GM19099 (cell line): ENCODE data around the gene GDI1.

Experiments used
- POLR2A ChIP-seq: IDR thresholded peaks from 3 replicates; pipeline ENCODE4 v1.6.1; 2011; ENCODE audit warnings: low read depth; ENCODE audit not compliant: insufficient read length; ENCODE audit errors: extremely low read depth

GDI1 gene

DNA sequence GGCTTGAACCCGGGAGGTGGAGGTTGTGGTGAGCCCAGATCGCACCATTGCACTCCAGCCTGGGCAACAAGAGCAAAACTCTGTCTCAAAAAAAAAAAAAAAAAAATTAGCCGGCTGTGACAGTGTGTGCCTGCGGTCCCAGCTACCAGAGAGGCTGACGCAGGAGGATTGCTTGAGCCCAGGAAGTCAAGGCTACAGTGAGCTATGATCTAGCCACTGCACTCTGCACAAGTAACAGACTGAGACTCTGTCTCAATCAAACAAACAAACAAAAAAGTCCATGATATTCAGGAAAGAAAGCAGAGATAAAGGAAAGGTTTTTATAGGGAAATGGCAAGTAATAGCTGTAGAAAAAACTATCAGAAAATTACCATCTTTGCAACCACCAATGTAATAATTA, 44.2 kb downstream of the GDI1 start:
- no peak for TF ChIP-seq POLR2A

DNA sequence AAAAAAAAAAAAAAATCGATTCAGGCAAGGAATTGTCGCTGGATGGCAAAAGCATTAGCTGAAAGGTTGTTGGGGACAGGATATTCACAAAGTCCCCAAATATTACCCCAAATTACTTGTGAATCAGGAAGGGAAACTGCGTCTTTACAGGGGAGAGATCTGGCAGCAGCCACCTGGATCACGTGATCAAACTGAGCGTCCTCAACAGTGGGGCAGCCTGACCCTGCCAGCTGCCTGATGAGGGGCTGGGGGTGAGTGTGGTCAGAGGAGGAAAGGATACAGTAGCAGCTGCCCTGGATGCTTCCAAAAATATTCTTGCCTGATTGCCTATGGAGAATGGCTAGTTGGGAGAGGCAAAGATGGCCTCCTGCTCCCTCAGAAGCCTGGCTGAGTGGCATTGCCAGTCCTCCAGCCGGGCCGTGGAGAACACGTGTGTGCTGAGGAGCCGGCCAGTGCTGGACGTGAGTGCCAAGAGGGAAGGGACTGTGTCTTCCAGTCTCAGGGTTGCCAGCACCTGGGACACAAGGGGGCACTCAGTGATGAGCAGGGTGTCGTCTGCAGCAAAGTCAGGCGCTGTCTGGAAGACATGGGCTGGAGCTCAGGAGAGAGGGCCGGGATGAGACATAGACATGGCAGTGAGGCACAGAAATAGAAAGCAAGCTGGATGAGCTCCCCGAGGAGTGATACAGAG, 45.1 kb downstream of the GDI1 start:
- no peak for TF ChIP-seq POLR2A

DNA sequence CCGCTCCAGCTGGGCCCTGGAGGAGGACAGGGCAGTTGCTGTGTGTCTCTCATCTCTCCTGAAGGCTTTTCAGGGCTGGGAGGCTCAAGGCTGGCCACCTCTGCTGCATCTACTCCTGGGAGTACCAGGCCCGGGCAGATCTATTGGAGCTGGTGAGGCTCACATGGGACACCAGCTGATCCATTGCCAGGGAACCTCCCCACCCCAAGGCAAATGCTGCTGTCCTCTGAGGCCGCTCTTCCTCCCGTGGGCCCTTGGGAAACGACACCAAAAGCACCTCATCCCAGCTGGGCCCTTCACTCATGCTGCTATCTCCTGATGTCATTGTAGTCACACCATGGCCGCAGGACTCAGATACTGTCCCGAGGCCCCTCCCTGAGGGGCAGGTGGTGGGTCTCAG, 45.8 kb downstream of the GDI1 start:
- no peak for TF ChIP-seq POLR2A

DNA sequence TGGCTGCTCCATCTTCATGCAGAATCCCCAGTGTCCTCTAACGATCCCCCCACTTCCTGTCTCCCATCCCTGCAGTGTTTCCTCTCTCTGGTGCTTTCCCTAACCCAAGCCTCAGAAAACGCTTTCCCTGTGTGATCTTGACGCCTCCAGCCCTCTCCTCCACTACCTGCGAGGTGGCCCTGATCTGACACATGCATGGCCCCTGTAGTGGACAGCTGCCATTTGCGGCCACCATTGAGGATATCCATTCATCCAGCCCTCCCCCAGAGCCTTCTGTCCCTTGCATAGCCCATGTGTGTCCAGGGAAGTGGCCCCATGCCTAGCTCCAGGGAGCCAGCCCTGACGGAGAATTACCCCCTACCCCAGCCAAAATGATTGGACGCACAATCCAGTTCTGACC, 46.4 kb downstream of the GDI1 start:
- no peak for TF ChIP-seq POLR2A

DNA sequence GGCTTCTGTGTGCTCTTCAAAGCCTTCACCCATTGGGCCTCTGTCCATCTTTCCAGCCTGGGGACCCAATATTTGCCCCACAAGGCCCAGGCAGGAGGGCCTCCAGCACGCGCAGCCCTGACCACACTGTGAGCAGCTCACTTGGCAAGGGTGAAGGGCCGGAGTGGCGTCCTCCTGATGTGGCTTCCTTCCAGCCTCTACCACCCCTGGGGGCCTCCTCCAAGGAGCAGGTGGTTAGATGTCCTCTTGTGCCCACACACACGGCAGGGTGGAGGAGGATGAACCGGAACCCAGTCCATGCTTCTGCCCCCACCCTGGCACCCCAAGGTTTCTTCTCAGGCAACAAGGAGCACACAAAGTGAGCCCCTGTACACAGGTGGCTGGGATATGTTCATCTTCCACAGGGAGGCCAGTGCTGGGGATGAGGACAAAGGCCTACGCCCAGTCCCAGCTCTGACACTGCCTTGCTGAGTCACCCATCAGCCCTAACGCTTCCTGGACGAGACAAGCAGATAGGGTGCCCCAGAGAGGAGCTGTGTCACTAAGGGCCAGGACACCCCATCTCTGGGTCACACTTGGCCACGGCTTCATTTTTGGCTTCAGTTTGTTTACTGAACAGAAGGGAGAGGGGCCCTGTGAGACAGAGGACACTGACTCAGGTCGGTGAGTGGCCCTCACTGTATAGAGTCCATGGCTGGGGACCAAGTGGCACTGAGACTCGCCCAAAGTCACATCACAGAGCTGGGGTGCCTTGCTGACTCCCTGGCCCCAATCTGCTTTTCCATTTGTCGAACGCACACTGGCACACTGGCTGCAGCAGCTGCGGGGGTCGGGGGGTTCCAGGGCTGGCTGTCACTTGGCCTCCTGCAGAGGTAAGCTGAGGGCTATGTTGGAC, 47.5 kb downstream of the GDI1 start:
- no peak for TF ChIP-seq POLR2A

DNA sequence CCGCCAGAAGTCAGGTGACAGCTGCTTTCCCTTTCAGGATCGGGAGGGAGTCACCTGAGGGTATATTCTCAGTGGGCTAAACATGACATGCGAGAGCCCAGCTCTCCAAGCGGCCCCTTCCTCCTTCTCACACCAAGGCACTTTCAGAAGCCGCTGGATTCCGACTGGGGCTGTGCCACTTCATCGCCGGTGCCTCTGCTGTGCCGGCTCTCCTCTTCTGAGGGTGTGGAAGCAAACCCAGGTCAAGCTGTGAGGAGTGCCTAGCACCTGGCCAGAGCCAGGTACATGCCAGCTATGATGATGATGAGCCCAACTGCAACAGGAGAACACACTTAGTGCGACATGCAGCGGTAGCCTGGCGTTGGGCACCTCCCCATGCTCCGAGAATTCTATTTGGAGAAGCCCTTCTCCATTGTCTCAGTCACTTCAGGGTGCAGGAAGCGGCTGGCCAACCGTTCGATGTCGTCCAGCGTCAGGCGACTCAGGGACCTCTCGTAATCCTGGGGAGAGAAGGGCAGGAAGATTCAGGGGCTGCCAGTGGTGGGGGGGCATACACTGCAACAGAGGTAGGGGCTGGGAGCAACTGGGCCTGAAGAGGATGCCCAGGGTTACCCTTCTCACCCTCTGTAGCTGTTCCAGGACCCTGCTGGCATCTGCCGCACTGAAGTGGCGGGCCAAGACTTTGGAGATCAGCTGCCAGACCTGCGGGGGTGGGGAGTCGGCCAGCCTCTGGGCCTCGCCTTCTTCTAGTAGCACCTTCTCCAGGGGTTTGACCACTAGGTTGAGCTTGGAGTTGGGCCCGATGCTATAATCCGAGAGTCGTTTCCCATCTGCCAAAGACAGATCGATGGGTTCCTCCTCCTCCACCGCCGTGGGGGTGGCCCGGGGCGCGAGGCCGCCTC, 48.4 kb downstream of the GDI1 start:
- TF ChIP-seq POLR2A, result no peak

DNA sequence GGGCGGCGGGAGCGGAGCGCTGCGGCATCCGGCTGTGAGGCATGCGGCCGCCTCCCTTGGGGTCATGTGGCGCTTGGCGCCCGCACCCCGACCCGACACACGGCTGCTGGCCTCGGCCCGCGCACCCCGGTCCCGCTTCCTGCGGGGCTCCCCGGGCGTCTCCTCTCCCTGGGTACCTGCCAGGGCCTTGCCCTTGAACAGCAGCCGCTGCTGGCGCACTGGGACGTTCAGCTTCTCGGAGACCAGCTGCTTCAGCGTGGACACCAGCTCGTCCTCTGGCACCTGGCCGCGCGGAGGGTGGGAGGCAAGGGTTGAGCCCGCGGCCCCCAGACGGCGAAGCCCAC, 49.1 kb downstream of the GDI1 start:
- no peak for TF ChIP-seq POLR2A

DNA sequence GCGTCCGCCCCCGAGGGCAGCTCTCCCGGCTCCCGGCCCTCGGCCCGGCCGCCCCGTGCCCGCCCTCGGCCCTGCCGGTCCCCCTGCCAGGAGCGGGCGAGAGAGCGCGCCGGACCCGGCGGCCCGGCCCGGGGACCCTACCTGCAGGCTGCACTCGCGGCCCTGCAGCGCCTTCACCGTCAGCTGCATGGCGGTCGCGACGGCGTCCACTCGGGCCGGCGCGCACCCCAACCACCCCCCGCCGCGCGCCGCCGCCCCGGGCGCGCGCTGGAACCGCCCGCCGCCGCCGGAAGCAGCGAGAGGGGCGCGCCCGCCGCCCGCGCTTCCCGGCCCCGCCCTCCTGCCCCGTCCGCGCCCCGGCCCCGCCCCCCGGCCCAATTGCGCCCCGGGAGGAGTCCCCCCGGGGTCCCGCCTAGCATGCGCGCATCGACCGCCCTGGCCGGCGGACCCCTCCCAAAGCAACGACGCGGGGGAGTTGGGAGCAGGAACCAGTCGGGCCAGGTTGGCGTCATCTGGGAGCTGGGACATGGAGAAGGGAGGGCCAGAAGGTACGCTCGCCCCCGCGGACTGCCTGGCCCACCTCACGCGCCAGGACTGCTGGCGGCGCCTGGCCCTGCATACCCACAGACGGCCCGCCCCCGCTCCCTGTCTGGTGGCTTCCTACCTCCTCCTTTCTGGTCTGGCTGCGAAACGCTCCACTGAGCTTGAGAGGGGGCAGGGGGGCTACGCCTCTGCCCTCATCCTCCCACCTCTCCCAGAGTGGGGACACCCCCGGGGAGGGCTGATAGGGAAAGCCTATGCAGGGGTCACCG, 49.6 kb downstream of the GDI1 start, which contains the start of gene UBL4A:
TSS of gene UBL4A (minus strand) at position 220 of the 812 bp plus-strand sequence. CDS start at position 189, 31 bp downstream.
- peak; percentile 54 for TF ChIP-seq POLR2A

DNA sequence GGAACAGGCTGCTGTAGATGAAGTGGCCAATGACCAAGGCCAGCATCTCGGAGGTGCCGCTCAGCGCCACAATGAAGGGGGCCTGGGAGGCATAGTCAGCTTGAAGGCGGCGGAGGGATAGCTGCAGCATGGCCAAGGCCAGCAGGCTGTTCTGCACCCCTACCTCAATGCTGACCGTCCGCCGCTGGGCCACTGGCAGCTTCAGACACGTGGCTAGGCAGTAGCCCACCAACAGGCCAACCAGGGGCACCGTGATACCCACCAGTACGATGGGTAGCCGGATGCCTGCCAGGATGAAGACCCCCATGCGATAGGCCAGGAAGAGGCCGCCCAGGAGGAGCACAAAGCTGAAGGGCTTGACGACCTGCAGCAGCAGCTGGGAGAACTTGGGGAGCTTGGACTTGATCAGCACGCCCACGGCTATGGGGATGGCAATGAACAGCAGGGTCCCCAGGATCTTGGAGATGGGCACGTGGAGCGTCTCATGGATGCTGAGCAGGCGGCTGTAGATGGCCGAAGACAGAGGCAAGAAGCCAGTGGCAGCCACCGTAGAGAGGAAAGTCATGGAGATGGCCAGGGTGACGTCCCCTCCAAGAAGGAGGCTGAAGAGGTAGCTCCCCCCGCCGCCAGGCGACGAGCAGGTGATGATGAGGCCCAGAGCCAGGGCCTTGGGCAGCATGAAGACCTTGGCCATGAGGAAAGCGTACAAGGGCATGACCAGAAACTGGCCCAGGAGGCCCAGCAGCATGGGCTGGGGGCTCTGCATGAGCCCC, 50.8 kb downstream of the GDI1 start:
- no peak for TF ChIP-seq POLR2A

DNA sequence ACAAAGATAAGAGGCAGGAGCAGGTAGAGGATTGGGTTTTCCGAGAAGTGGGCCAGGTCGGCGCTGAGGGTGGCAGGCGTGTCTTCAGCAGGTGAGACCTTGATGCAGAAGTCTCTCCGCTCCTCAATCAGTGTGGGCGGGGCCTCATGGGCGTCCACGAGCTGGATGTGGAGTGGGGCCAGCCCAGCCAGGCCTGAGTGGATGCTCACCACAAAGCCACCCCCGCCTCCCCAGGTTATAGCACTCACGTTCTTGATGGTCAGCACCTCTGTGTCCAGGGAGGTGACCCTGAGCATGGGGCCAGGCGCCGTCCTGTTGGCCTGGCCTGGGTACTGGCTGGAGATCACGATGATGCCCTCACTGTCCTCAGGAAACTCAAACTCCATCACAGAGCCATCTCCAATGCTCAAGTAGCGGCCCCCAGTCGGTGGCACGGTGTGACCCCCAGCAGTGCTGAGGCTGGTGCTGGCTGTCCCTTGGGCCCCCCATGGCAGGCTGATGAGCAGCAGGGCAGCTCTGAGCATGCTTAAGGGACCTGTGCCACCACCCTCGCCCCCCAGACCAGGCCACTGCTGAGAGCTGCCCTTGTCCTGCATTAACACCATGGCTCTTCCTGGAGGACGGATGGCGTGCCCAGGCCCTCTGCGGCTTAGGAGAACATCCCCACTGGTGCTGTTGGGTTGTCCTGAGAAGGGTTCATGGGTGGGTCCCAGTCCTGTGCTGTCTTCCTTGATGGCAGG, 51.6 kb downstream of the GDI1 start:
- no peak for TF ChIP-seq POLR2A

DNA sequence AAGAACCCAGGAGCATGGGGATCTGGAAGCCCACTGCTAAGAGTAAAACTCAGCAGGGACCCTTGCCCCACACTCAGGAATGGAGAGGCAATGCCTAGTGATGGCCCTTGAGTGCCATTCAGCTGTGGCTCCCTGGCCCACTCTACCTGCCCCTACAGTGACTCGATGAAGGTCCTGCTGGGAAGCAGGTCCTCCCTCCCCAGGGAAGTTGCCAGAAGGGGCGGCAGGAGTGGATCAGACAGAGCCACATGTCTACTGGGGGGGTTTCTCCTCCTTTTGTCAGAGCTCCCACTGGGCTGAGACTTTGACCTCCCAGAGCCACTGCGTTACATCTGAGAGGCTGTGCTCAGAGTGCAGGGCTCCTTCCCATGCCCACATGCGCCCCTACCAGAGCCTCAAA, 52.2 kb downstream of the GDI1 start:
- TF ChIP-seq POLR2A, result no peak

DNA sequence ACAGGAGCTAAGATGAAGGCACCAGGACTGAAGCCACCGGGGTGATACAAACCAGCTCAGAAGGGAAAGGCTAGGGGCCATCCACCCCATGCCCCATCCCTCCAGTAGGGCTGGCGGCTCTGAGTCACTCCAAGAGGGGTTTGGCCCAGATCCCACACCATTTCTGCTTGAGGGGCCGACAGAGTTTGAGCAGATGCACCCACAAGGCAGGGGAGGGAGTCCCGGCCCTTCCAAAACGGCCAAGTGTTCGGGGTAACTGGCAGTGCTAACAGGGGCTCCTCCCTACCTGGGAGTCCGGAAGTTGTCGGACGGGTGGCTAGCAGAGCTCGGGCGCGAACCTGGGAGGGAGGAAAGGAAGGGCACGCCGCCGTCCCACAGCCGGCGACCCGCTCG, 53.1 kb downstream of the GDI1 start:
- TF ChIP-seq POLR2A, result no peak
